NAMALWA (cell line): ENCODE measurements around the gene WNT8B.
A peak's percentile ranks its signal among the peaks of the same experiment; 100 is the strongest.

Experiments used
- DNase-seq: peaks from one replicate; pipeline ENCODE4 v3.0.0-alpha.2; 2015; ENCODE audit warnings: low spot score

The WNT8B gene

GRCh38 chr10:100519311-100520051 is 56.7 kb downstream of the WNT8B start, which contains the start of gene SEC31B:
TSS of gene SEC31B (minus strand) at chr10:100519861. CDS start at chr10:100516952, 2,909 bp downstream.
- DNase-seq = no peak

GRCh38 chr10:100520811-100521210 is 58.0 kb downstream of the WNT8B start:
- no peak for DNase-seq

GRCh38 chr10:100522107-100522801 is 59.4 kb downstream of the WNT8B start:
- DNase-seq = no peak

DNA sequence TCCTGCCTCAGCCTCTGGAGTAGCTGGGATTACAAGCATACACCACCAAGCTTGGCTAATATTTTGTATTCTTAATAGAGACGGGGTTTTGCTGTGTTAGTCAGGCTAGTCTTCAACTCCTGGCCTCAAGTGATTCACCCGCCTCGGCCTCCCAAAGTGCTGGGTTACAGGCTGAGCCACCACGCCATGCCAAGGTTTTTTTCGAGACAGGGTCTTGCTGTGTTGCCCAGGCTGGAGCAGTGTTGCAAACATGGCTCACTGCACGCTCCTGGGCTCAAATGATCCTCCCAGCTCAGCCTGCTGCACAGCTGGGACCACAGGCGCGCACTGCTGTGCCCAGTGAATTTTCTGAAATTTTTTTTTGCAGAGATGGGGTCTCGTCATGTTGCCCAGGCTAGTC is 60.1 kb downstream of the WNT8B start:
- no peak for DNase-seq

- DNase-seq = no peak
Observed at GRCh38 chr10:100524206-100524605, 61.4 kb downstream of the WNT8B start.

GRCh38 chr10:100524638-100525037 is 61.8 kb downstream of the WNT8B start:
- DNase-seq = peak; percentile 22

DNA sequence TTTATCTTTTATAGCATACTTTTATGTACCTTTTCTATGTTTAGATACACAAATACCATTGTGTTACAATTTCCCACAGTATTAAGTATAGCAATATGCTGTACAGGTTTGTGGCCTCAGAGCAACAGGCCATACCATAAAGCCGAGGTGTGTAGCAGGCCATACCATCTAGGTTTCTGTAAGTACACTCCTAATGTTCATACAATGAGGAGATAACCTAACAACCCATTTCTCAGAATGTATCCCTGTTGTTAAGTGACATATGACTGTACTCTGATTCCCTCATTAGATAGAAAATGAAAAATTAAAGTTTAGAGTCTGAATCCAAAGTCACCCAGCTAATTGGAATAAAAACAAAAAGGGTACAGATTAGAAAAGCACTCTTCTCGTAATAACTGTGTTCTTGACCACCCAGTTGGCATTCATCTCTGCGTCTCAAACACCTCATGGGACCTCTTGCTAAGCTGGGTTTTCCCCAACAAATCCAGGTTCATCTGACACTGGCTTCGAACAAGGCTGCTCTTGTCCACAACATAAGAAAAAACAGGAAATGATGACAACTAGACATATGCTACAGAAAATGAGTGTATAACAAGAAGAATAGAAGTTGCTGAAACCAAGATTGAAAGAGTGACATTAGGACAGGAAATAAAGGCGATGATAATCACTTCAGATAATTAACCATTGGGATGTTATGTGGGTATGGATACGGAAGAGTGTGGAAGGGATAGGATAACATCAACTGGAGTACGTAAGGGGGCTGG is 65.5 kb downstream of the WNT8B start:
- DNase-seq = peak; percentile 26

DNA sequence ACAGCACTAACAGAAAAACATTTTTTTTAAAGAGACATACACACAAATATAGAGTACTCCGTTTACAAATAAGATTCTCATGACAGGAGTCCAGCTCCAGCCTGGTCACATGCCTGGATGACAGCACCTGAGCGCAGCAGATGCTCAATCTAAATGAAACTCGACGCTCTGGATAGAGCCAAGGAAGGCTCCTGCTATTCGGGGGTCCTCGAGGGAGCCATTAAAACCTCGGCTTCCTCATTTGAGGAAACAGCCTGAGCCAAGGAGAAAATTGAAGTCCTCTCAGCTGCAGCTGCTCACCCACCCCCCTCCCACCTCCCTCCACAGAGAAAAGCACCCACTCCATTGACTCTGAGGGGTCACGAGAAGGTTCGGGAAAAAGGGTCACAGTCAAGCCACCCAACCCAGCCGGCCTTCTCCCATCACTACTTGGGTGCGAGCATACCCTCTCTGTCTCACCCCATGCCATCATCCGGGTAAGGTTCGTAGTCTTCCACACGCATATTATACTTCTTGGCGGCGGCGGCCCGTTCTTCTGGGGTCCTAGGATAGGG is 66.2 kb downstream of the WNT8B start:
- peak; percentile 37 for DNase-seq

GRCh38 chr10:100529475-100530298 is 66.9 kb downstream of the WNT8B start, which contains the start of gene NDUFB8:
TSS of gene NDUFB8 (minus strand) at chr10:100529871. CDS start at chr10:100529851, 20 bp downstream.
- DNase-seq = peak; percentile 88

GRCh38 chr10:100531761-100532160 is 69.0 kb downstream of the WNT8B start:
- peak; percentile 28 for DNase-seq
